HAP-1 (cell line): ENCODE results near the gene BCL2A1.
"Not testable (repeated sequence)": the region's sequence is repeated elsewhere in the genome, so short reads cannot be mapped to it uniquely, and the experiment has no call there.

Experiments used
- DNase-seq, 2 experiments: peaks; one replicate each; pipeline ENCODE4 v3.0.0-alpha.2; 2016 to 2020; ENCODE audit warnings: low spot score in 2 of 2
- H3K27me3 ChIP-seq: fragments of 250-450 bp; sonication (Bioruptor Pico); 2 replicates; pipeline ENCODE4 v1.5.1; 2020; ENCODE audit warnings: low read depth, mild to moderate bottlenecking, moderate library complexity
- H3K36me3 ChIP-seq: fragments of 250-450 bp; sonication (Bioruptor Pico); replicated peaks from 2 replicates; pipeline ENCODE4 v1.5.1; 2020; ENCODE audit warnings: mild to moderate bottlenecking
- H3K4me1 ChIP-seq: fragments of 250-450 bp; sonication (Bioruptor Pico); 2 replicates; pipeline ENCODE4 v1.5.1; 2020; ENCODE audit warnings: mild to moderate bottlenecking
- H3K4me3 ChIP-seq: fragments of 250-450 bp; sonication (Bioruptor Pico); 2 replicates; pipeline ENCODE4 v1.5.1; 2020; ENCODE audit warnings: mild to moderate bottlenecking, moderate library complexity
- H3K9me3 ChIP-seq: fragments of 250-450 bp; sonication (Bioruptor Pico); 2 replicates; pipeline ENCODE4 v1.5.1; 2020; ENCODE audit warnings: mild to moderate bottlenecking, moderate library complexity
- in situ Hi-C: fragments of 300-500 bp; cut with MboI; formaldehyde crosslinking; loops from 3 replicates; pipeline ENCODE4 v1.14.3; 2020; ENCODE audit warnings: low sequenced_read_pairs, inconsistent platforms, mixed read lengths

Gene BCL2A1

GRCh38 chr15:79970624-79971434 is at the start of gene BCL2A1:
Gene BCL2A1 (minus strand): TSS chr15:79971196. CDS start chr15:79971119, 77 bp downstream.
- H3K4me1 ChIP-seq = no peaks in the 10 kb centered on the region
- peaks cover 4% of the 10 kb centered on the region; the same call in 1 of the 2 replicates for H3K27me3 ChIP-seq
- in situ Hi-C loops = no loop called here
- no peaks in the 10 kb centered on the region for H3K36me3 ChIP-seq
- H3K9me3 ChIP-seq = no peaks in the 10 kb centered on the region
- no peak within 1 kb of the TSS for H3K4me3 ChIP-seq
- no peak for DNase-seq

- H3K4me1 ChIP-seq = no peaks in the 10 kb centered on the region
Measured at GRCh38 chr15:80020731-80021130, 49.7 kb upstream of the BCL2A1 start.

GRCh38 chr15:80020149-80020548 is 49.2 kb upstream of the BCL2A1 start:
- H3K4me1 ChIP-seq, H3K27me3 ChIP-seq, H3K36me3 ChIP-seq, in situ Hi-C loops, H3K4me3 ChIP-seq, H3K9me3 ChIP-seq: not testable (repeated sequence)
- peak in 1 of 2 experiments; percentile 2 for DNase-seq

More at GRCh38 chr15:80020731-80021130, 49.7 kb upstream of the BCL2A1 start:
- peak in 1 of 2 experiments; percentile 5 for DNase-seq
- no peaks in the 10 kb centered on the region for H3K36me3 ChIP-seq
- H3K9me3 ChIP-seq = no peaks in the 10 kb centered on the region
- no peak overlapping the region for H3K4me3 ChIP-seq
- in situ Hi-C loops = no loop called here
- H3K27me3 ChIP-seq = no peaks in the 10 kb centered on the region

- DNase-seq = peak in 1 of 2 experiments; percentile 4
- Histone ChIP-seq H3K4me1 (no peaks in the 10 kb centered on the region), H3K4me3 (no peak overlapping the region), H3K9me3 (no peaks in the 10 kb centered on the region), H3K27me3 (no peaks in the 10 kb centered on the region), H3K36me3 (no peaks in the 10 kb centered on the region)
- in situ Hi-C loops = no loop called here
Measured at GRCh38 chr15:80019168-80019745, 48.3 kb upstream of the BCL2A1 start.

- H3K4me1 ChIP-seq, H3K27me3 ChIP-seq, H3K9me3 ChIP-seq, in situ Hi-C loops, H3K4me3 ChIP-seq, H3K36me3 ChIP-seq: not testable (repeated sequence)
- DNase-seq = peak in 1 of 2 experiments; percentile 6
Measured at GRCh38 chr15:80017139-80017538, 46.1 kb upstream of the BCL2A1 start.

GRCh38 chr15:80016506-80016905 is 45.5 kb upstream of the BCL2A1 start:
- H3K36me3 ChIP-seq, H3K4me3 ChIP-seq, H3K4me1 ChIP-seq, in situ Hi-C loops, H3K27me3 ChIP-seq, H3K9me3 ChIP-seq: not testable (repeated sequence)
- peak in 1 of 2 experiments; percentile 5 for DNase-seq

- H3K4me3 ChIP-seq = no peak overlapping the region
- no peaks in the 10 kb centered on the region for H3K27me3 ChIP-seq
Measured at GRCh38 chr15:80015156-80015555, 44.2 kb upstream of the BCL2A1 start.

GRCh38 chr15:80014186-80014585 is 43.2 kb upstream of the BCL2A1 start:
- DNase-seq, in situ Hi-C loops, H3K36me3 ChIP-seq, H3K4me3 ChIP-seq, H3K9me3 ChIP-seq, H3K27me3 ChIP-seq, H3K4me1 ChIP-seq: not testable (repeated sequence)

More at GRCh38 chr15:80015156-80015555, 44.2 kb upstream of the BCL2A1 start:
- in situ Hi-C loops = no loop called here
- Histone ChIP-seq H3K4me1 (no peaks in the 10 kb centered on the region), H3K9me3 (no peaks in the 10 kb centered on the region), H3K36me3 (no peaks in the 10 kb centered on the region)
- no peak for DNase-seq

GRCh38 chr15:80012060-80012726 is 41.2 kb upstream of the BCL2A1 start:
- no peaks in the 10 kb centered on the region for H3K27me3 ChIP-seq
- no peak for DNase-seq
- no peaks in the 10 kb centered on the region for H3K36me3 ChIP-seq
- H3K4me1 ChIP-seq = no peaks in the 10 kb centered on the region
- no peaks in the 10 kb centered on the region for H3K9me3 ChIP-seq
- in situ Hi-C loops = no loop called here
- H3K4me3 ChIP-seq = no peak overlapping the region

- no peak for DNase-seq
- H3K4me3 ChIP-seq = no peak overlapping the region
- H3K4me1 ChIP-seq = no peaks in the 10 kb centered on the region
- no peaks in the 10 kb centered on the region for H3K9me3 ChIP-seq
- H3K27me3 ChIP-seq = no peaks in the 10 kb centered on the region
- in situ Hi-C loops = no loop called here
- no peaks in the 10 kb centered on the region for H3K36me3 ChIP-seq
Measured at GRCh38 chr15:80011596-80011995, 40.6 kb upstream of the BCL2A1 start.

- in situ Hi-C loops, H3K36me3 ChIP-seq, H3K4me1 ChIP-seq, H3K4me3 ChIP-seq, H3K9me3 ChIP-seq, H3K27me3 ChIP-seq, DNase-seq: not testable (repeated sequence)
Measured at GRCh38 chr15:80011041-80011523, 40.1 kb upstream of the BCL2A1 start.

GRCh38 chr15:80010131-80010673 is 39.2 kb upstream of the BCL2A1 start:
- H3K9me3 ChIP-seq = no peaks in the 10 kb centered on the region
- in situ Hi-C loops = no loop called here
- no peaks in the 10 kb centered on the region for H3K4me1 ChIP-seq
- DNase-seq = no peak
- no peaks in the 10 kb centered on the region for H3K36me3 ChIP-seq
- no peaks in the 10 kb centered on the region for H3K27me3 ChIP-seq
- no peak overlapping the region for H3K4me3 ChIP-seq

- Histone ChIP-seq H3K36me3 (no peaks in the 10 kb centered on the region), H3K4me3 (no peak overlapping the region), H3K4me1 (no peaks in the 10 kb centered on the region), H3K27me3 (no peaks in the 10 kb centered on the region), H3K9me3 (no peaks in the 10 kb centered on the region)
- in situ Hi-C loops = no loop called here
- no peak for DNase-seq
Measured at GRCh38 chr15:80007532-80007931, 36.5 kb upstream of the BCL2A1 start.

GRCh38 chr15:80006946-80007345 is 36.0 kb upstream of the BCL2A1 start:
- no peak for DNase-seq
- in situ Hi-C loops = no loop called here
- Histone ChIP-seq H3K36me3 (no peaks in the 10 kb centered on the region), H3K4me1 (no peaks in the 10 kb centered on the region), H3K27me3 (no peaks in the 10 kb centered on the region), H3K9me3 (no peaks in the 10 kb centered on the region), H3K4me3 (no peak overlapping the region)
